Measurements from ENCODE around the gene SERBP1.

Gene SERBP1

DNA sequence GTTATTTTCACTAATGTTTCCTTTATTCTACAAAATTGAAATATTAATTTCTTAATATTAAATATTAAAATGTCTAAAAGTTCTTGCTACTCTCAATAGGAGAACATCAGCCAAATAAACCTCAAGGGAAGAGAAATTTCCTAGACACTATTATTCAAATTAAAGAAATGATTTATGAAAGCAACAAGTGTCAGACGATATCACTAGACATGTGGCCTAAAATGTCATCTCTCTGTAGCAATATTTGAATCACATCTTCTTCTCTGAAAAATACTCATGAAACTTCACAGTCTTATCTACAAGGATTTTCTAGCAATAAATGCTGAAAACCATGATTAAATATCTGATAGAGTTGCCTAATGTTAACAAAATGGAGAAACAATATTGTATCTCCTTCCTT is 2.5 kb upstream of the SERBP1 start:
- TF ChIP-seq, protein P1, sequence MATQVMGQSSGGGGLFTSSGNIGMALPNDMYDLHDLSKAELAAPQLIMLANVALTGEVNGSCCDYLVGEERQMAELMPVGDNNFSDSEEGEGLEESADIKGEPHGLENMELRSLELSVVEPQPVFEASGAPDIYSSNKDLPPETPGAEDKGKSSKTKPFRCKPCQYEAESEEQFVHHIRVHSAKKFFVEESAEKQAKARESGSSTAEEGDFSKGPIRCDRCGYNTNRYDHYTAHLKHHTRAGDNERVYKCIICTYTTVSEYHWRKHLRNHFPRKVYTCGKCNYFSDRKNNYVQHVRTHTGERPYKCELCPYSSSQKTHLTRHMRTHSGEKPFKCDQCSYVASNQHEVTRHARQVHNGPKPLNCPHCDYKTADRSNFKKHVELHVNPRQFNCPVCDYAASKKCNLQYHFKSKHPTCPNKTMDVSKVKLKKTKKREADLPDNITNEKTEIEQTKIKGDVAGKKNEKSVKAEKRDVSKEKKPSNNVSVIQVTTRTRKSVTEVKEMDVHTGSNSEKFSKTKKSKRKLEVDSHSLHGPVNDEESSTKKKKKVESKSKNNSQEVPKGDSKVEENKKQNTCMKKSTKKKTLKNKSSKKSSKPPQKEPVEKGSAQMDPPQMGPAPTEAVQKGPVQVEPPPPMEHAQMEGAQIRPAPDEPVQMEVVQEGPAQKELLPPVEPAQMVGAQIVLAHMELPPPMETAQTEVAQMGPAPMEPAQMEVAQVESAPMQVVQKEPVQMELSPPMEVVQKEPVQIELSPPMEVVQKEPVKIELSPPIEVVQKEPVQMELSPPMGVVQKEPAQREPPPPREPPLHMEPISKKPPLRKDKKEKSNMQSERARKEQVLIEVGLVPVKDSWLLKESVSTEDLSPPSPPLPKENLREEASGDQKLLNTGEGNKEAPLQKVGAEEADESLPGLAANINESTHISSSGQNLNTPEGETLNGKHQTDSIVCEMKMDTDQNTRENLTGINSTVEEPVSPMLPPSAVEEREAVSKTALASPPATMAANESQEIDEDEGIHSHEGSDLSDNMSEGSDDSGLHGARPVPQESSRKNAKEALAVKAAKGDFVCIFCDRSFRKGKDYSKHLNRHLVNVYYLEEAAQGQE (IDR thresholded peaks at IDR 0.05; ENCODE audit: insufficient read depth in 1 of 2, low read depth in 2 of 2, low read length in 2 of 2) = no peak
- TF ChIP-seq TAF1 (IDR thresholded peaks at IDR 0.05; ENCODE audit: borderline replicate concordance, insufficient read depth, low read length) (no peak), POLR2AphosphoS5 (IDR thresholded peaks at IDR 0.05; ENCODE audit: low read depth, low read length) (no peak), FOXP2 (optimal IDR thresholded peaks at IDR 0.05; ENCODE audit: borderline replicate concordance, extremely low read depth, extremely low read length, insufficient read depth) (no peak), SIN3A (IDR thresholded peaks at IDR 0.05; ENCODE audit: borderline replicate concordance, insufficient read depth, low read length) (no peak)

- TF ChIP-seq FOXP2 (optimal IDR thresholded peaks at IDR 0.05; ENCODE audit: borderline replicate concordance, extremely low read depth, extremely low read length, insufficient read depth) (no peak), POLR2AphosphoS5 (IDR thresholded peaks at IDR 0.05; ENCODE audit: low read depth, low read length) (no peak), SIN3A (IDR thresholded peaks at IDR 0.05; ENCODE audit: borderline replicate concordance, insufficient read depth, low read length) (no peak), TAF1 (IDR thresholded peaks at IDR 0.05; ENCODE audit: borderline replicate concordance, insufficient read depth, low read length) (no peak)
- TF ChIP-seq, protein P1 (IDR thresholded peaks at IDR 0.05; ENCODE audit: insufficient read depth in 1 of 2, low read depth in 2 of 2, low read length in 2 of 2) = no peak
These were observed 1.8 kb upstream of the SERBP1 start for GRCh38 chr1:67431869-67432578.

DNA sequence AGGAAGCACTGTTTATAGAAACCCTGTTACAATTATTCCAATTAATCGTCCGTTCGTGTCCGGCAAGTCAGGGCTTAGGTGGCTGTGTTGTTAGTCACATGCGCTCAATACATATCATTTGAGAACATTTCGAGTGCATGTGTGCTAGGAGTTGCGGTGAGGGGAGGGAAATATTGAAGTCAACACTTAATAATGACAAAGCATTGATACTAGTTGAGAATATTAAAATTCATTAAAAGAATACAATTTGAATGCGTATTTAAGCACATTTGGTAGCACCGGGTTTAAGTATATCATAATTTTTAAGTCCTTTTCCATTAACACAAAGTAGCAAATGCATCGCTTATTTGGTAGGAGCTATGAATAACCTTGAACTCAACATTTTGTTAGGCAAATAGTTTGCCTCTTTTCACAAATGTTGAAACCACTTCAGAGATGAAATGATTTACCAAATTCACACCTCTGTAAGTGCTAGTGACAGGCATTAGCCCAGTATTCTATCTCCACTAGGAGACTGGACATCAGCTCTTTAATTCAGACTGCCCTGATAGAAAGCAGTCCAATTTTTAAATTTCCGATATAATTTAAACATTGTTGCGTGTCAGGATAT is 1.1 kb upstream of the SERBP1 start:
- TF ChIP-seq, protein P1 (IDR thresholded peaks at IDR 0.05; ENCODE audit: insufficient read depth in 1 of 2, low read depth in 2 of 2, low read length in 2 of 2) = no peak
- TF ChIP-seq SIN3A (IDR thresholded peaks at IDR 0.05; ENCODE audit: borderline replicate concordance, insufficient read depth, low read length) (no peak), TAF1 (IDR thresholded peaks at IDR 0.05; ENCODE audit: borderline replicate concordance, insufficient read depth, low read length) (no peak), FOXP2 (optimal IDR thresholded peaks at IDR 0.05; ENCODE audit: borderline replicate concordance, extremely low read depth, extremely low read length, insufficient read depth) (no peak), POLR2AphosphoS5 (IDR thresholded peaks at IDR 0.05; ENCODE audit: low read depth, low read length) (no peak)

- 0 out of 2 replicates have a peak, but pooled peaks have one; percentile 73 for TF ChIP-seq SIN3A (IDR thresholded peaks at IDR 0.05; ENCODE audit: borderline replicate concordance, insufficient read depth, low read length)
- TF ChIP-seq POLR2AphosphoS5 (IDR thresholded peaks at IDR 0.05; ENCODE audit: low read depth, low read length) = no peak
These were observed 459 bp downstream of the SERBP1 start for GRCh38 chr1:67429528-67430357.

DNA sequence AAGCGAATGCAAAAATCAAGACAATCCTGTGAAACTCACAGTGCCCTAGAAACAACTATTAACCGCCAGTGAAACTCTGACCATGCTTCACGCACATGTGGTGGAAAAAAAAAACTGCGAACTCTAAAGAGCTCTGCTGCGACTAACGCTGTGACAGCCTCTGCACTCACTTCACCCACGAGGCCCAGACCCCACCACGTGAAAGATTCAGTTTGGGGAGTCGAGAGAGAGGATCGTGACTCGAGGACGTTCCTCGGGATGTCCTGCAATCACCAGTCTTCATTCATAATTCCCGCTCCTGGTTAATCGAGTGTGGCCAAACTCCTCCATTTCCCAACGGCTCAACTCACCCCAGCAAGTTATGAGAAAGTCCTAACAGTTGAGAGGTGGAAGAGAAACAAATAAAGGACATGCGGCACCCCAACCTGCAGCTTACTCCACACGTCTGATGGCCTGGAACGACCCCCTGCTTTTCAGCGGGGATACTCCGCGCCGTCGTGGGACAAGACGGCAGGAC is 1.1 kb downstream of the SERBP1 start:
- TF ChIP-seq SIN3A (IDR thresholded peaks at IDR 0.05; ENCODE audit: borderline replicate concordance, insufficient read depth, low read length) (no peak), TAF1 (IDR thresholded peaks at IDR 0.05; ENCODE audit: borderline replicate concordance, insufficient read depth, low read length) (no peak), FOXP2 (optimal IDR thresholded peaks at IDR 0.05; ENCODE audit: borderline replicate concordance, extremely low read depth, extremely low read length, insufficient read depth) (no peak), POLR2AphosphoS5 (IDR thresholded peaks at IDR 0.05; ENCODE audit: low read depth, low read length) (no peak)
- TF ChIP-seq, protein P1 (IDR thresholded peaks at IDR 0.05; ENCODE audit: insufficient read depth in 1 of 2, low read depth in 2 of 2, low read length in 2 of 2) = no peak
